ENCODE data around the gene PCSK4.

- TF ChIP-seq POLR2A (IDR thresholded peaks at IDR 0.05; ENCODE audit: low read length) (no peak), GATA1 (IDR thresholded peaks at IDR 0.05; ENCODE audit: low read depth, low read length) (no peak)
Observed at GRCh38 chr19:1496714-1497577, 6.8 kb upstream of the PCSK4 start.

Measured in erythroblast (primary cell).